Measurements from ENCODE around the gene DOP1A.
A peak's percentile ranks its signal among the peaks of the same experiment; 100 is the strongest.
"Not testable (repeated sequence)": the region's sequence is repeated elsewhere in the genome, so short reads cannot be mapped to it uniquely, and the experiment has no call there.

DOP1A gene

DNA sequence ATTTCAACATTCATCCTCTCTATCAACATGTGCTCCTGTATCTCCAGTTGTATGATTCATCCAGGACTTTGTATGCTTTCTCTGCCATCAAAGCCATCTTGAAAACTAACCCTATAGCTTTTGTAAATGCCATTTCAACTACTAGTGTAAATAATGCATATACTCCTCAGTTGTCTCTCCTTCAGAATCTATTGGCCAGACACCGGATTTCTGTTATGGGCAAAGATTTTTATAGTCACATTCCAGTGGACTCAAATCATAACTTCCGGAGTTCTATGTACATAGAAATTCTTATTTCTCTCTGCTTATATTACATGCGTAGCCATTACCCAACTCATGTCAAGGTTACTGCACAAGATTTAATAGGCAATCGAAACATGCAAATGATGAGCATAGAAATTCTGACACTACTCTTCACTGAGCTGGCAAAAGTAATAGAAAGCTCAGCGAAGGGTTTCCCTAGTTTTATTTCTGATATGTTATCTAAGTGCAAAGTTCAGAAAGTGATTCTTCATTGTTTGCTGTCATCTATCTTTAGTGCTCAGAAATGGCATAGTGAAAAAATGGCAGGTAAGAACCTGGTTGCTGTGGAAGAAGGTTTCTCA lies 70.7 kb downstream of the DOP1A start:
- FAIRE-seq (no peak), DNase-seq (ENCODE audit: low spot score) (no peak)

DNA sequence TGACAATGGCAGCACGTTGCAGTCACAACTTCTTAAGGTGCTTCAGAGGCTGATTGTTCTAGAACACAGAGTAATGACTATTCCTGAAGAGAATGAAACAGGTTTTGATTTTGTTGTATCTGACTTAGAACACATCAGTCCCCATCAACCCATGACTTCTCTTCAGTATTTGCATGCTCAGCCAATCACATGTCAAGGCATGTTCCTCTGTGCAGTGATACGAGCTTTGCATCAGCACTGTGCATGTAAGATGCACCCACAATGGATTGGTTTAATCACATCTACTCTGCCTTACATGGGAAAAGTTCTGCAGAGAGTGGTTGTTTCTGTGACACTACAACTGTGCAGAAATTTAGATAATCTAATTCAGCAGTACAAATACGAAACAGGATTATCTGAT lies 71.3 kb downstream of the DOP1A start:
- FAIRE-seq (no peak), DNase-seq (ENCODE audit: low spot score) (no peak)

DNA sequence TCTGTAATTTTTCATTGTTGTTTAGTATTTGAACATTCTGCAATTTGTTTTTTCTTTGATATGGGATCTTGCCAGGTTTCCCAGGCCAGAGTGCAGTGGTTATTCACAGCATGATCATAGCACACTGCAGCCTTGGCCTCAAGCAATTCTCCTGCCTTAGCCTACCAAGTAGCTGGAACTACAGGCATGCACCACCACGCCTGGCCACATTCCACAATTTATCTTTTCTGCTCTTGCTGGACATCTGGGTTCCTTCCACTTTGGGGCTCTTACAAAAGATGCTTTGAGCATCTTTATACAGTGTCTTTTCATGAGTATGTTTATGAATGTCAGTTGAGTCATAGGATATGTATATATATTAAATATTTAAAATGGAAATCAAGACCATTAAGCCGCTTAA lies 83.6 kb downstream of the DOP1A start:
- no peak for FAIRE-seq
- DNase-seq (ENCODE audit: low spot score) = no peak

DNA sequence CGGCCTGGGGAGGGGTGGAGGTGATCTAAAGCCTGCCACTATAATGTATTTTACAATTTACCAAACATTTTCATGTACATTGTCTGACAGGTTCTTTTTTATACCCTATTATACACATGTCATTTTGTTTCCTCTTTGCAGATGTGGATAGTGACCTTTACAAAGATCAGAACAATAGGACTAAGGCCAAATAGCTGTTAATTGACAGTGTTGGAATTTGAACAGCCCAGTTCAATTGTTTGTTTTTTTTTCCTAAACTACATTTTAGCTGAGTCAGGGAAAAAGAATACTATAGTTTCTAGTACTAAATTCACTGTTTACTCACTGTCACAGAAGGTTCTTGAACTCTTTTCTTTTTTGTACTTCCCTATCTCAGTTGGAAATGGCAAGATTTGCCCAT lies 85.4 kb downstream of the DOP1A start:
- DNase-seq (ENCODE audit: low spot score) (no peak), FAIRE-seq (no peak)

DNA sequence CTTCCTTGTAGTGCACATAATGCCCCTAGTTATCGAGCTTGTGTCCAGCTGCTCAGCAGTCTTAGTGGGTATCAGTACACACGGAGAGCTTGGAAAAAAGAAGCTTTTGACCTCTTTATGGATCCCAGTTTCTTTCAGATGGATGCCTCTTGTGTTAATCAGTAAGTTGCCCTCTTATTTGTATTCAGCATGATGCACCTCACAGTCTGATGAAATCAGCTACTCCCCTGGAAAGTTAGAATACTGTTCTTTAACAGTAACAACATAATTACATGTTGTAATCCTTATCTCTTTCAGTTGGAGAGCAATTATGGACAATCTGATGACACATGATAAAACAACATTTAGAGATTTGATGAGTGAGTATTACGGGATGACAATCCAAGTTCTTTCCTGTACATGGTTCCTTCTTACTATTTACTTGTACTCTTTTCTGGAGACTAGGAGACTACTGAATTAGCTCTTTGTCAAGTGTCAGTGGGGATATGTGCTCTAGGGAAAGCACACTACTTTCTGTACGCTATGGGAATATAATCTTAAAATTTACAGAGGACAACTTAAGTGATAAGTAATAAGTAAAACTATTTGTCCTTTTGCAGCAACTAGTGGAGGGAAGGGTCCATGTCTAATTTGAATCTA lies 86.5 kb downstream of the DOP1A start:
- FAIRE-seq (no peak), DNase-seq (ENCODE audit: low spot score) (no peak)

DNA sequence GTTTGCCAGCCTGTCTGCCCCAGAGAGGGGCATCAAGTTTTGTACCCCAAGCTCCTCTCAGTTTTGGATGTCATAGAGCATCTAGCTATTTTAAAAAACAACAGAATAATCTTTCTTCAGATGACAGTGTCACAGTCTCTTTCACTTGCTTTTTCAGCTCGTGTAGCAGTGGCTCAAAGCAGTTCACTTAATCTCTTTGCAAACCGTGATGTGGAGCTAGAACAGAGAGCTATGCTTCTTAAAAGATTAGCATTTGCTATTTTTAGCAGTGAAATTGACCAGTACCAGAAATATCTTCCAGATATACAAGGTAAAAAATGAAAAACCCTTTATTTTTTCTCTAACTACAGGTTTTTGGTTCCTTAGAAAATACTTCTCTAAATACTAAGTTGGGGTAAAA lies 88.3 kb downstream of the DOP1A start:
- FAIRE-seq (no peak), DNase-seq (ENCODE audit: low spot score) (no peak)

DNA sequence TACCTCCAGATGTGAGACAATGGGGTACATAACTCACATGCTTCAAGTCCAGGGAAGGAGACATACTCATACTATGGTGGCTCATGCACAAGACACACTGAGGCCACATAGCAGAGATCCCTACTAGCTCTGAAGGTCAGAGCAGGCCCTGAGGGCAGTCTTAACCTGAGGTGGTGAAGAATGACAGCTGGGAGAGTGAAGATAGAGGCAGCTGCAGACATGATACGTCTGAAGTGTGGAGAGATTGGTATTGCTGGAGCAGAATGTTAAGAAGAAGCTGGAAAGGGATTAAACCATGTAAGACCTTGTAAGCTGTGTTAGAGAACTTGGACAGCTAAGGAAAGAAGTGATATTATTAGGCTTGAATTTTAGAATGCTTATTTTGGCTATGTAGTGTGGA lies 92.7 kb downstream of the DOP1A start:
- no peak for DNase-seq (ENCODE audit: low spot score)
- FAIRE-seq = no peak

DNA sequence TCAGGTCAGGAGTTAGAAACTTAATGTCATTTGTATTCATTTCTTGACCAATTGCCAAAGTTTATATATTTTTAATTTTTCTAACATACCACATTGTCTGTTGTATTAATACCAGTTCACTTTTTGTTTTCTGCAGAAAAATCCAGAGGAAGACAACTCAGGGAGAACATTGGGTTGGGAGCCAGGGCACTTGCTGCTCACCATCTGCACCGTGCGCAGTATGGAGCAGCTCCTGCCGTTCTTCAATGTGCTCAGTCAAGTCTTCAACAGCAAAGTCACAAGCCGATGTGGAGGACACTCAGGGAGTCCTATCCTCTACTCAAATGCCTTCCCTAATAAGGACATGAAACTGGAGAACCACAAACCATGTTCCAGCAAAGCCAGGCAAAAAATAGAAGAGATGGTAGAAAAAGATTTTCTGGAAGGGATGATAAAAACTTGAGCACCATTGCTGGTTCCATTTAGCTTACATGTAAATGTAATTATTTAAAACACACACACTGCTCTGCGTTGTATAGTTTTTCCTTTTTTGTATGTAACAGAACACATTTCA lies 100.3 kb downstream of the DOP1A start:
- DNase-seq (ENCODE audit: low spot score) = no peak
- no peak for FAIRE-seq

DNA sequence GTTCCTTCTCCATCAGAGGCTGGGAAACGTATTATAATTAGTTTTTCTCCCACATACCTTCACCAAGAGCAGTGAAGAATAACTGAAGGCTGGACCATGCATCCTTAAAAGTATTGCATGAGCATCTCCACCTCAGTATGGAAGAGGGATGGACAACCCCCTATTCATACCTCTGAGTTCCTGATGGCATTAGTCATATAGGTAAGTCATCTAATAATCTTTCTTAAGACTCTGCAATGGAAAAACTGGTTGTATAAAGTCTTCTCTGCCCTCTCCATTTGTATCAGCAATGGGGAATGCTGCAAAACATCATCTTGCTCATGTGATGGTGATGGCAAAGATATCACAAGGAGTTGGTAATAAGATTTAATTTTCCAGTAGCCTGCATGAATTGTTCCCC lies 101.1 kb downstream of the DOP1A start:
- DNase-seq (ENCODE audit: low spot score) (no peak), FAIRE-seq (no peak)

DNA sequence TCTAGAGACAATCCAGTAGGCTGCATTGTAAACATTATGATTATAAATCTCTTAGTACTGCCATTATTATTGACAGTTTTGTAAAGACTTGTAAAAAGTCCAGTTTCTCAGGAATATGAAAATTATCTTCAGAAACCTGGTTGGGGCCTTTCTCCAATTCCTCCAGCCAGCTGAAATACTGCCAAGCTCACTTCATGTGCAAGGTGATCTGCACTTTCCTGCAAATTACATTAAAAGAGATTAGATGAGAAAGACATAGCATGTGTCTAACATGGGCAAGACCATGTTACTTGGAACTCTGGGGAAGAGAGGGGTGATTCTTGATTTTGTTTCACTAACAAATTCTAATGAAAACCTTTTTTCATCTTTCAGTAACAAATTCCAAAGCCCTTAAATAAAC lies 101.6 kb downstream of the DOP1A start:
- FAIRE-seq = no peak

DNA sequence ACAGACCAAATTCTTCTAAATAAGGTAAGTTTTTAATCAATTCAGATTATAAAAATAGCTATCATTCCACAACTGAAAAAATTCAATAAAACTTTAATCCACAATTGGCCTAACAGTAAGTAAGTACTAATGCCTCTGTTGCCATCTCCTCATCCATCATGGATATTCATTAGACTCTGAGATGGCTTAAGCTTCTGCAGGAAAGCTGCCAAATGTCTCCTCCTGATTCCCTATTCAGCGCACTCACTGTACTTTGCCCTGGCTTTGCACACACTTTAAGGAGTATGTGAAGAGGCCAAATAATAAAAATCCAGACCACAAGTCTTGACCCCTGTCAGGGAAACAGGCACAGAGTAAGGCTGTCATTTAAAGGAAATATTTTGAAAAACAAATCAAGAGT lies 102.0 kb downstream of the DOP1A start:
- no peak for FAIRE-seq
- no peak for DNase-seq (ENCODE audit: low spot score)

More for the DNA sequence above, 101.6 kb downstream of the DOP1A start:
- no peak for DNase-seq (ENCODE audit: low spot score)

DNA sequence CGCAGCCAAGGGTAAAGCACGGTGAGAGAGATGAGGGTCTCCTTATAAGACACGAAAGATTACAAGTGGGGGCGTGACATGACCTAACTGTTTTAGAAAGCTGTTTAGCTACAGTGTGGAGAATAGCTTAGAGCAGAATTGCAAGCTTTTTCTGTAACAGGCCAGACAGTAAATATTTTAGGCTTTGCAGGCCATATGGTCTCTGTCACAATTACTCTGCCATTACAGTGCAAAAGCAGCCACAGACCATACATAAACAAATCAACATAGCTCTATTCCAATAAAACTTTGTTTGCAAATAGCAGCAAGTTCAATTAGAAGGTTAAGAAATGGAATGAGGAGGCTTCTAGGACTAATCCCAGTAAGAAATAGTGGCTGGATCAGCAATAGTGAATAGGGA lies 108.8 kb downstream of the DOP1A start:
- DNase-seq (ENCODE audit: low spot score) (no peak), FAIRE-seq (no peak)

DNA sequence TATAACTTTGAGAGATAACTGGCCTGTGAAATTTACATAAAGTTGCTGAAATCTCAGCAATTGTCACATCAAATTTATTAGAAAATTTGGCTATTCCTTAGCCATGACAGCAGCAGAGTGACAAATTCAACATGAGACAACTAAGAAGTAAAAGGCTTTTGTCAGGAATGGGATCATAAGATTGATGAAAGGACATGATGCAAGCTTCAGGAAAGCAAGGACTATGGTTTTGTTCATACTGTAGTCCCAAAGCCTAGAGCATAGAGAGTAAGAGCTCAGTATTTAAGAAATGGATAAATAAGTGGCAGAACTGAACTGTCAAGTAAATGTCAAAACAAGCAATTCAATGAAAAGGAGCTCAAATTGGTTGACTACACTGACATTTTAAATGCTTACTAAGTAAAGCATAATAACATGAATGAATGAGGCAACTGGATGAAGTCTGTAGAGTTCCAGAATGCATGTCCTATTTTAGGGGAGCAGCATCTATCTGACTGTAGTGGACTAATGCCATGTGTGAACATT lies 113.0 kb downstream of the DOP1A start:
- FAIRE-seq = no peak
- DNase-seq (ENCODE audit: low spot score) = no peak

DNA sequence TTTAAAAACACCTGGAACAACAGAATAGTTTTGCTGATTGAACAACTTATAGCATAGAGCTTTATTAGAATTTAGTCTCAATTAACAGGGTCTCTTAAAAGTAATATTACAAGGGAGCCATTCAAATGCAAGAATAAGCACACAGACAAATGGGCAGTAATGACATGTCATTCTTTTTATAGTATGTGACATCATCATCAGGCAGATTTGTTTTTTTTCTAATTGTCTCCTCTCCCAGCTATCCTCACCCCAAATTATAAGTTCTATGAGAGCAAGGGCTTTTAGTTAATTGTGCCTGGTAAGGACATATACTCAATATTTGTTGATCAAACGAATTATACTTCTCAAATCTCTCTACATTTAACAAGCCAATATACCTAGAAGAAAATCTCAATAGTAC lies 114.6 kb downstream of the DOP1A start:
- DNase-seq (ENCODE audit: low spot score) = no peak
- no peak for FAIRE-seq

DNA sequence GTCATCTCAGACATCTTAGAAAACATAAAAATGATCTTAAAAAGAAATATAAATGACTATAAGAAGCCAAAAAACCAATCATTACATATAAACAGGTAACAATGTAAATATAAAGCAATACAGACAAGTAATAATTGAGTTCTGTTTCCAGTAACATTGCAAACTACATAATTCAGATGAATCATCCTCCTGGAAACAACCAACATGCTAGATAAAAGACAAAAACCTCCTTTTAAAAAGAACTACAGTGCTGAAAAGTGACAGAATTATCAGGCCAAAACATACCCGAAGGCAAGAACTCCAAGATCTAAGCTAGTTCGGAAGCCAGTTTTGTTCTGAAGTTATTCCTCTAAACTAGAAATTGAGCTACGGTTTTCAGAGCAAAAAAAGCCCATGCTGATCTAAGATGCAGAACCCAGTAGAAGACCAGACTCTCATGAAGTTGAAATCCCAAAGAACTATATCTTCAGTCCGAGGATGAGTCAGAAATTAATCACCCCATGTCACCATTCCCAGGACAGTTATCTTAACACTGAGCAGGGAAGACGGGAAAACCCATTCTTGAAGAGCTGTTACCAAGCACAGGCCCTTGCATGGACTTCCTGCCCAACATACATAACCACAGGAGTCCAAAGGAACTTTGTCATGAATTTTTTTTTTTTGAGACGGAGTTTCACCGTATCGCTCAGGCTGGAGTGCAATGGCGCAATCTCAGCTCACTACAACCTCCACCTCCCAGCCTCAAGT lies 115.8 kb downstream of the DOP1A start:
- DNase-seq (ENCODE audit: low spot score) = peak; percentile 96
- peak; percentile 97 for FAIRE-seq

DNA sequence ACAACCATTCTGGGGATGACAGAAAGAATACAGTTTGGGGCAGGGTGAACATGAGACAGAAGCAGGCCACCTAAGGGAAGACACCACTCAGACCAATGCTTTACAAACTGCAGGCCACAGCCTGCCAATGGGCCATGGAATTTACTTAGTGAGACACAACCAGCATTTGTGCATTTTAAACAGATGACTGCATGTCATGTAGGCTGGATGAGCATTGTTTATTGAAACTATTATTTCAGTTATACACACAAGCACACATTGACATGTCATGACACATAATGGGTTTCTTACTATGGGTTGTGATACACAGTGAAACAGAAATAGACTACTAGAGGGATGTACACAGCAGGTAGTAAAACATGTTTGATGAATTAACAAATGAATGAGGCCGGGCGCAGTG lies 117.6 kb downstream of the DOP1A start:
- DNase-seq (ENCODE audit: low spot score) = no peak
- no peak for FAIRE-seq

DNA sequence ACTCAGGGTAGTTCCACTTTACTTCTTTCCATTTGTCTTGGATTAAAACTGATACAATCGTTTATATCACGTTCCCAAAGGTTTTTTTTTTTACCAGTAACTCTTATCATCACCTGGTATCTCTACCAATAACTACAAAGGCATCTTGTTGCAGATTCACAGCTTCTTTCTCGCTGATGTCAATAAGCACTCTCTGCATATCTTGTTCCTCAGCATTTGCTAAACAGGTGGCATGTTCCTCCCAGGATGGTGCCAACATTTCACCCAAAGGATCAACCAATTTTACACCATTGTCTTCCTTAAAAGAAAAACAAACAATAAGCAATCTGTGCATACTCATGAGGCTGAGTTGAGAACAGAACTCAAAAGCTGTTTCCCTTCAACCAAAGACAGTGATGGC lies 121.0 kb downstream of the DOP1A start:
- no peak for DNase-seq (ENCODE audit: low spot score)
- no peak for FAIRE-seq

DNA sequence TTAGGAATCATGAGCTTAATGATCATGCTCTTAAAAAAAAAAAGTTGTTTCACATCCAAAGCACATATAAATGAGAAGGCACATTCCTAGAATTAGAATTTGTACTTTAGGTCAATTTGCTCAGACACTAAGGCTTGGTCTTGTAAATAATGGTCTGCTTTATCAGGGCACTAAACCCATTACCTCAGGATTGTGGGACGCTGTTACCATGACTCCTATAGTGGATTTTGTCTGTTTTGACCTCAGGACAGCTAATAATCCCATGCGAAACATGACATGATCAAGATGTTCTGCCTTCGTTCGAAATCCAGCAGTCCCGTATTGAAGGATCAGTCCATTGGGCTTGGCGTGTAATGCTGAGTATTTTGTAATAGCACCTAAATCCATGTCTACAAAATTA lies 123.2 kb downstream of the DOP1A start:
- DNase-seq (ENCODE audit: low spot score) = no peak
- FAIRE-seq = no peak

DNA sequence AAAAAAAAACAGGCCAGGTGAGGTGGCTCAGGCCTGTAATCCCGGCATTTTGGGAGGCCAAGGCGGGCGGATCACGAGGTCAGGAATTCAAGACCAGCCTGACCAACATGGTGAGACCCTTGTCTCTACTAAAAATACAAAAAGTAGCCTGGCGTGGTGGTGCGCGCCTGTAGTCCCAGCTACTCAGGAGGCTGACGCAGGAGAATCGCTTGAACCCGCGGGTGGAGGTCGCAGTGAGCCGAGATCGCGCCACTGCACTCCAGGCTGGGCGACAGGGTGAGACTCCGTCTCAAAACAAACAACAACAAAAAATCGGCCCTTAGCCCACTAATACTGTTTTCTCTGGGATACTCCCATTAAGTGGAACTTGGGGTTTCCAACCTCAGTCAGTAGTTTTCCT lies 124.5 kb downstream of the DOP1A start:
- FAIRE-seq; DNase-seq (ENCODE audit: low spot score): not testable (repeated sequence)

DNA sequence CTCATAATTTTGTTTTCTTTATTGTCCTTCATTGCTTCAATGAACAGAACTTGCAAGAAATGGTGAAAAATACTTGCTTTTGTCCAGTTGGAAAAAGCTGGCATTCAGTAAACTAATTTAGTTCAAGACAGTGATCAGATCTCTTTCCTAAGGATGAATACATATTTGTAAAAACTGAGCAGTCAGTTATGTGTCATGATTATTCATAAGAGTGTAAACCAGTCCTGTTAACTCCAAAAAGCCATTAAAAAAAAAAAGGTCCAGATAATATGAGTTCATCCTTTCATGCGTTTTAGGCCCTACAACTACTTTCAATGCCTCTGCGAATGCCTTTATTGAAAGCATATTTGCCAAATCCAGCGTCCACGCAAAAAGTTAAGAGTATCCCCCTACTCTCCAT lies 125.0 kb downstream of the DOP1A start:
- FAIRE-seq (no peak), DNase-seq (ENCODE audit: low spot score) (no peak)

DNA sequence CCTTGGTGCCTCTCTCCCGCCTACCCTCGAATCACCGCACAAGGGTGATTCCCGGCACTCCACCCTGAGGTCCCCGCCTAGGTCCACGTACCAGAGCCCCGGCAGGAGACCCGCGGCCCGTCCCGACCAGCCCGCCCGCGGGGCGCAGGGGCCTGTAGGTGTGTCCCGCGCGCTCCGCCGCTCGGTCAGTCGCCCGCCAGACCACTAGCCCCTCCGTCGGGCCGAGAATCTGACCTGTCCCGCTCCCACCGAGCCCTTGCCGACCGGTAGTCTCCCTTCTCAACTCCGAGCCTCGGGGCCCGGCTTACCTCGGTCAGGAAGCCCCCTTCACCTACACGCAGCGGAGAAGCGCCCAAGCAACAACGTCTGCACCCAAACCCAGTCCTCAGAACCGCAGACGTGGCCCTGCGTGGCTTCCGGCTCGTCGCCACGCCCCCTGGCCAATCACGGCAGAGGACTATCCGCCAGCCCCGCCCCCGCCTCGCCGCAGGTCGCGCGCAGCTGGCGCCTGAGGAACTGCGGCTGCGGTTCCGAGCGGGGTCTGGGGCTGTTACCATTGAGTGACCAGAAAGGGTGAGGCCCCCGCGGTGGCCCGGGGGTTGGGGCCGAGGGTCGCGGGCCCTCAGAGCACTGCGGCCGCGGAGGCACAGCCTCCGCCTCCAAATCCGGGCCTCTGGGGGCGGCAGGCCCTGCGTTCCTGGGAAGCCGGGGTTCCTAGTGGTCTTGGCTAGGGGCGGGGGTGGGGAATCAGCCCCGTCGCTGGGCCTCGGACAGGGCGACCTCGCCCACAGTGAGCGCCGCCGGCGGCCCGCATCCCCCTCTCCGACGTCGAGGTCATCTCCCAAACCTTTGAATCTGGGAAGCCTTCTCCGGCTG lies 125.6 kb downstream of the DOP1A start, which contains the start of the genes PGM3 and RWDD2A:
Gene PGM3 (minus strand): TSS at position 395 of the 876 bp plus-strand sequence. CDS start 2,253 bp downstream, outside the sequence.
Gene RWDD2A (plus strand): TSS at position 487 of the 876 bp plus-strand sequence. CDS start 1,095 bp downstream, outside the sequence.
- FAIRE-seq (no peak), DNase-seq (ENCODE audit: low spot score) (peak; percentile 65)
